Skeletal muscle tissue (tissue), 4 donors: ENCODE data around the gene SYT14. TPM values are rescaled to one million over a fixed set of nuclear protein-coding genes. Genes with fewer than 3 reads are reported as not detected.
"Not testable (repeated sequence)": the region's sequence is repeated elsewhere in the genome, so short reads cannot be mapped to it uniquely, and the experiment has no call there.

ENCODE experiments used
- H3K27ac ChIP-seq: one replicate; pipeline ENCODE4 v1.7.0; 2013; ENCODE audit warnings: mild to moderate bottlenecking, low read depth, low read length, inconsistent platforms
- H3K27me3 ChIP-seq, 3 donors: one replicate each; pipeline ENCODE4 v1.7.0; 2013; ENCODE audit warnings: low read length in 3 of 3; ENCODE audit not compliant: control insufficient read depth in 3 of 3, insufficient read depth in 3 of 3
- H3K36me3 ChIP-seq, 3 donors: one replicate each; pipeline ENCODE4 v1.7.0; 2013; ENCODE audit warnings: low read length in 3 of 3; ENCODE audit not compliant: control insufficient read depth in 3 of 3, insufficient read depth in 3 of 3
- H3K4me1 ChIP-seq, 3 donors: one replicate each; pipeline ENCODE4 v1.7.0; 2013; ENCODE audit warnings: low read length in 3 of 3, mild to moderate bottlenecking in 3 of 3; ENCODE audit not compliant: control insufficient read depth in 3 of 3, insufficient read depth in 3 of 3
- H3K4me3 ChIP-seq, 3 donors: one replicate each; pipeline ENCODE4 v1.7.0; 2013; ENCODE audit warnings: low read length in 3 of 3
- H3K9ac ChIP-seq, 3 donors: one replicate each; pipeline ENCODE4 v1.7.0; 2013; ENCODE audit warnings: low read length in 3 of 3, mild to moderate bottlenecking in 3 of 3, moderate library complexity in 2 of 3, low read depth in 1 of 3
- H3K9me3 ChIP-seq, 3 donors: one replicate each; pipeline ENCODE4 v1.7.0; 2013; ENCODE audit warnings: low read length in 3 of 3; ENCODE audit not compliant: control insufficient read depth in 3 of 3
- total RNA-seq: library from RNA; depleted of rRNA; stranded (reverse); fragments of >200 nt; gene quantifications from one replicate; pipeline ENCODE4 v1.2.3, GENCODE V29; 2014
- donor health status: Osteomylitis.

The SYT14 gene
- total RNA-seq, 1 donor from 2014 or later, result under 0.01 TPM

- no peak overlapping the region for H3K4me3 ChIP-seq
- no peak overlapping the region for H3K27ac ChIP-seq
- H3K9ac ChIP-seq, result no peak overlapping the region
- H3K4me1 ChIP-seq, result no peaks in the 10 kb centered on the region
- no peaks in the 10 kb centered on the region for H3K36me3 ChIP-seq
- no peaks in the 10 kb centered on the region for H3K9me3 ChIP-seq
- no peaks in the 10 kb centered on the region for H3K27me3 ChIP-seq
Observed at GRCh38 chr1:209899948-209900347, 38.1 kb upstream of the SYT14 start.

DNA sequence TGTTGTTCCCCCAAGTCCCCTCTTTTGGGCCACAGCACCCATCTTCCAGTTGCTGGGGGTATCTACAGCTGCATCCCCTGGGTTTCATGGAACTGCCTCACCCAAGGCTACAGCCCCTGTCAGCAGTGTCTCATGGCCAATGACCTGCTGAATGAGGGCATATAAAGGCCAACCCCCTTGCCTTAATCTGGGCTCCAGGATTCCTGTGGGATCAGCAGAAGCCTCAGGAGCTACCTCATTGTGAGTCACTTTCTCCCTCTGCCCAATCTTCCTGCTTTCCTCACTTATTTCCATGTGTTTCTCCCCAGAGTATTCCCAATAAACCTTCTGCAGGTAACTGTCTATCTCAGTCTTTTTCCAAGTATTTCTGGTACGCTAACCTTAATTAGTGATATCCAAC lies 37.3 kb upstream of the SYT14 start:
- H3K9ac ChIP-seq, result no peak overlapping the region
- H3K36me3 ChIP-seq, result no peaks in the 10 kb centered on the region
- no peaks in the 10 kb centered on the region for H3K27me3 ChIP-seq
- H3K9me3 ChIP-seq, result no peaks in the 10 kb centered on the region
- H3K27ac ChIP-seq, result no peak overlapping the region
- H3K4me1 ChIP-seq, result no peaks in the 10 kb centered on the region
- no peak overlapping the region for H3K4me3 ChIP-seq

GRCh38 chr1:209901211-209901610 lies 36.8 kb upstream of the SYT14 start:
- Histone ChIP-seq H3K9me3 (no peaks in the 10 kb centered on the region), H3K36me3 (no peaks in the 10 kb centered on the region), H3K4me1 (no peaks in the 10 kb centered on the region), H3K27ac (no peak overlapping the region), H3K4me3 (no peak overlapping the region), H3K9ac (no peak overlapping the region), H3K27me3 (no peaks in the 10 kb centered on the region)

DNA sequence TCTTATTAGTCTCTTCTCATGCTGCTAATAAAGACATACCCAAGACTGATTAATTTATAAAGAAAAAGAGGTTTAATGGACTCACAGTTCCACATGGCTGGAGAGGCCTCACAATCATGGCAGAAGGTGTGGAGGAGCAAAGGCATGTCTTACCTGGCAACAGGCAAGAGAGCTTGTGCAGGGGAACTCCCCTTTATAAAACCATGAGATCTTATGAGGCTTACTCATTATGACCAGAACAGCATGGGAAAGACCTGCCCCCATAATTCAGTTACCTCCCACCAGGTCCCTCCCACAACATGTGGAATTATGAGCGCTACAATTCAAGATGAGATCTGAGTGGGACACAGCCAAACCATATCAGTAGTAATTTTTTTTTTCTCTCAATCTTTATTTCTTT lies 33.2 kb upstream of the SYT14 start:
- H3K4me3 ChIP-seq, H3K9me3 ChIP-seq, H3K27me3 ChIP-seq, H3K27ac ChIP-seq, H3K36me3 ChIP-seq, H3K9ac ChIP-seq, H3K4me1 ChIP-seq: not testable (repeated sequence)

DNA sequence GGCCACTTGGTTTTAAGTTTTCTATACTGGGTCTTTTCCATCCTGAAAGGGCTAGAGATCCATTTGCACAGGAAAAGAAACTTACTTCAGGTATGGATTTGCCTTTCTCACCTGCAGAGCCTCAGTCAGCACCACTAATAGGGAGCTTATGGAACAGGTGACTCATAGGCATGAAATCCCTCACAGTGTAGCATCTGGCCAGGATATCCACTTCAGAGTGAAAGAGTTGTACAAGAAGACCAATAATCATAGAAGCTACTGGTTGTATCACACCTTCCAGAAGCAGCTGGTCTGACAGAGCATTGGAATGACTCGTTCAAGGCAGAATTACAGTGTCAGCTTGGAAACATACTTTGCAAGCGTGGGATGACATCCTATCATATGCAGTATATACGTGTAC lies 26.3 kb upstream of the SYT14 start:
- Histone ChIP-seq H3K9ac (no peak overlapping the region), H3K27me3 (no peaks in the 10 kb centered on the region), H3K4me3 (no peak overlapping the region), H3K36me3 (no peaks in the 10 kb centered on the region), H3K27ac (no peak overlapping the region), H3K9me3 (peaks cover 0 to 5% (median 0%) of the 10 kb centered on the region in 3 donors), H3K4me1 (no peaks in the 10 kb centered on the region)

DNA sequence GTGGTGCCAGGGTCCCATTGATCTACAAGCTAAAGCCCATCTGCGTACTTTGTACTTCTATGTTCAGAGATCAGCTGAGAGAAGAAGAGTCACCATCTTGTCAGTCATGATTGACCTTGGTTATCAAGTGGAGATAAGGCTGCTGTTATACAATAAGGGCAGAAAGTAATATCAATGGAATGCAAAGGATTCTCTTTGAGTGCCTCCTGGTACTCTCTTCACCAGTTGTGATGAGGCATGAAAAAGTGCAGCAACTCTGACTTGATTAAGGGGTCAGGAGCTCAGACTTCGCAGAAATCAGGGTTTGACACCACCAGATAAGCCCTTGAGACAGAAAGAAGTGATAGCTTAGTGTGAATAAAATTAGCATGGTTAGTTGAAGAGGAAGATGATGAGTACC lies 25.7 kb upstream of the SYT14 start:
- Histone ChIP-seq H3K4me1 (no peaks in the 10 kb centered on the region), H3K9ac (no peak overlapping the region), H3K27me3 (no peaks in the 10 kb centered on the region)

DNA sequence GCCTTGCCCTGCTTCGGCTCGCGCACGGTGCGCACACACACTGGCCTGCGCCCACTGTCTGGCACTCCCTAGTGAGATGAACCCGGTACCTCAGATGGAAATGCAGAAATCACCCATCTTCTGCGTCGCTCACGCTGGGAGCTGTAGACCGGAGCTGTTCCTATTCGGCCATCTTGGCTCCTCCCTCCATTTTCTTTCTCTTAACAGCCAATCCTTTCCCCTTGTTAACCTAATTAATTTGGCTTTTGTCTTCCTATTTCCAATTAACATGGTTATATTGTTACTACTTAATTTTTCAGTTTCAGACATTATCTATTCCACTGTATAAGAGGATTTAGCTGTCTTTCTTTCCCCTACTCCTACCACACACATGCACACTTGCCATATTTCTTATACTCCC lies 18.4 kb upstream of the SYT14 start:
- H3K36me3 ChIP-seq, H3K27me3 ChIP-seq, H3K4me1 ChIP-seq, H3K9me3 ChIP-seq, H3K9ac ChIP-seq, H3K27ac ChIP-seq, H3K4me3 ChIP-seq: not testable (repeated sequence)

More for the DNA sequence above, 25.7 kb upstream of the SYT14 start:
- Histone ChIP-seq H3K9me3 (peaks cover 0 to 5% (median 0%) of the 10 kb centered on the region in 3 donors), H3K36me3 (no peaks in the 10 kb centered on the region), H3K4me3 (no peak overlapping the region), H3K27ac (no peak overlapping the region)

- H3K27me3 ChIP-seq, result no peaks in the 10 kb centered on the region
- H3K4me3 ChIP-seq, result no peak overlapping the region
- H3K9ac ChIP-seq, result no peak overlapping the region
- H3K9me3 ChIP-seq, result no peaks in the 10 kb centered on the region
- H3K27ac ChIP-seq, result no peak overlapping the region
- no peaks in the 10 kb centered on the region for H3K4me1 ChIP-seq
- no peaks in the 10 kb centered on the region for H3K36me3 ChIP-seq
Observed at GRCh38 chr1:209920844-209921243, 17.2 kb upstream of the SYT14 start.

- Histone ChIP-seq H3K4me3 (no peak overlapping the region), H3K27ac (no peak overlapping the region), H3K9ac (no peak overlapping the region), H3K4me1 (no peaks in the 10 kb centered on the region), H3K9me3 (no peaks in the 10 kb centered on the region), H3K27me3 (no peaks in the 10 kb centered on the region), H3K36me3 (no peaks in the 10 kb centered on the region)
Observed at GRCh38 chr1:209924390-209924789, 13.6 kb upstream of the SYT14 start.

DNA sequence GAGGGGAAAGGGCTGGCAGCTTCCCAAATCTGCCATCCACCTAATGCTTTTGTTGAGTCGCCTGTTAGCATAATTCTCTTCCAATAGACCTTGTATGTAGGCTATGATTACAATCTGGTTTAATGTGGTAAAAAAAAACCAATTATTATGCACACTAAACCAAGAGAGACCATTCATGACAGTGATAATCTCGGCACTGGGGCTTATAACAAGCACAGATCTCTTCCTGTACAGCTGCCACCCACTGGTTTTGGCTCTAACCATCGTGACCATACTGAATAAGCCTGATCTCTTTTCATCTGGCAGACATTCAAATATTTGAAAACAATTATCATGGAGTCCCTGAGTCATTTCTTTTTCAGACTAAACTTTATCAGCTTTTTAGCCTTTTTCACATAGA lies 12.0 kb upstream of the SYT14 start:
- Histone ChIP-seq H3K4me3 (no peak overlapping the region), H3K9ac (no peak overlapping the region), H3K36me3 (no peaks in the 10 kb centered on the region), H3K9me3 (no peaks in the 10 kb centered on the region), H3K4me1 (no peaks in the 10 kb centered on the region), H3K27ac (no peak overlapping the region), H3K27me3 (no peaks in the 10 kb centered on the region)

GRCh38 chr1:209927466-209927865 lies 10.6 kb upstream of the SYT14 start:
- no peaks in the 10 kb centered on the region for H3K36me3 ChIP-seq
- H3K27me3 ChIP-seq, result no peaks in the 10 kb centered on the region
- H3K9me3 ChIP-seq, result no peaks in the 10 kb centered on the region
- H3K9ac ChIP-seq, result no peak overlapping the region
- H3K27ac ChIP-seq, result no peak overlapping the region
- H3K4me1 ChIP-seq, result no peaks in the 10 kb centered on the region
- no peak overlapping the region for H3K4me3 ChIP-seq
